Cardiac septum (tissue), 1 donor: ENCODE data around the gene CACNA2D1. TPM values are rescaled to one million over a fixed set of nuclear protein-coding genes. Genes with fewer than 3 reads are reported as not detected.

Experiments used
- DNase-seq: peaks from one replicate; pipeline ENCODE4 v3.0.0-alpha.2; 2020; ENCODE audit warnings: low spot score
- intact Hi-C: fragments of 100-400 bp; cut with DNase I; formaldehyde crosslinking; loops from one replicate; pipeline ENCODE4 v1.14.0; 2022
- total RNA-seq: library from RNA; stranded (reverse); fragmentation: NEBNext Ultra II Directional; extraction: Animal tissue kit (Norgen Biotek cat#: 25700); gene quantifications from one replicate; pipeline ENCODE4 v1.2.1, GENCODE V29; 2021
- donor health status: DM: no; HTN: no; CAD: no.

Gene CACNA2D1
- total RNA-seq, 1 donor from 2014 or later = 87.3 TPM

DNA sequence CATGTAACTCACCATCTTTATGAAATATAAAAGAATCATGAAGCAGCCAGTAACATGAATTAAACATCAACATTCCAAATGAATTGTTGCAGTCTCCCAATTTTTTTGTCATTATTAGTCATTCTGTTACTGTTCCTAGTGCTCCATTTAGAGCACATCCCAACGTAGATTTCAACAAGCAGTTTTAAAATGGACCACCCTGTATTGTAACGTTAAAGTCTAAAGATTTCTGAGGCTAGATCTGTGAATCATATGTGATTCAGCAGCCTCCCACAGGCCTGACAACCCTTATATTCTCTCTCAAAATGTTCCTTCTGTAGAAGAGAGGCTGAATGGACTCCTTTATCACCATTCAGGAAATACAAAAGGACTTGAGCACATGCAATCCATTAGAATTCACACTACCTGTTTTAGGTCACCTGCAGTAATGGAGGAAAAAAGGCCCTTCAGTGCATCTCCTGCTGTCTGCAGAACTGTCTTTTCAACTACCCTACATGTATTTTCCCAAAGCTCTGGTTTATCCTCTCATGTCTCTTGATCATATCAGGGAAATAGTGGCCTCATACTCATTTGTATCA is 81.4 kb downstream of the CACNA2D1 start:
- intact Hi-C loops = no loop called here
- DNase-seq = no peak

DNA sequence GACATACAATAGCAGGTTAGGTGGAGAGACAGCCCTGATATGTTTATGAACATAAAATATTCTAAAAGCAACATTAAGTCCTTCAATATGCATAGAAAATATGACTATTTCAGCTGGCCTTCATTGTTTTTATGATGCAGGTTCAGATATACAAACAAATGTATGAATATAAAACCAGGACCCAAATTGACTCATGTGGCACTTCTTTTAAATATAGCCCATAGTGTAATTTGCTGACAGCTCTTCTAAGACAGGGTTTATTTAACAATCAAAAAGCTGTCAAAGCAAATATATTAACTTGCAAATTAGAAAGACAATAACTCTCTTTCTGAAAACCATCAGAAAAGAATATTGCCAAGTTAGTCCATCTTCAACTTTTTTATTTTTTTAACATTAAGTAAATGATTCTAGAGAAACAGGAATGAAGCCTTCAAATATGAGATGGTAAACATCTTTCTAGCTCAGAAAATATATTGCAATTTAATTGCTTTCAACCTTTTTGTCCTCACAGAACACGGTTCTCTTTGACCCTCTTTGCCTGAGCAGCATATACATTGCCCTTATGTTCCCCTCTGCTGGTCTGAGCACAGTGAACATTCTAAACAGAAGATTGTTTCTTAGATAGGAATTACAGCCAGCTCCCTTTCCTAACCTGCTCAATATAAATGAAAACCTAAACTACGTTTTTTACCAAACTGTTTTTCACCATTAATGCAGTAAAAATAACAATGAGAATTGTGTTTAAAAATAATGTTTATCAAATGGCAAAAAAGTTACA is 82.8 kb downstream of the CACNA2D1 start:
- intact Hi-C loops = no loop called here

DNA sequence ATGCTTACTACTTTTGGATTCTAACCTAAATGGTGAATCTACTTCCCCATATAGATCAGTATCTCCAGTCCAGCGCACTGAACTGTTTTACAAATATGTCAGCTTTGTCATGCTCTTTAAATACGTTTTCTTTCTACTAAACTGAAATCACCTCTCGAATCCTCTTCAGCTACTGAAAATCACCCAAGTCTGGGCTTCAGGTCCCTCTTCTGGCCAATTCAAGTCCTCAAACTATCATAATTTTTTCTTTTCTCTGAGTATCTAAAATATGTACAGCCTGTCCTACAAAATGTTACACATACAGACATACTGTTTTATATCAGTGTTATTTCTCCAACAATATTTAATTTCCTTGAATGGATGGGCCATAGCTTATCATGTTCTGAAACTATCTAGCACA is 84.2 kb downstream of the CACNA2D1 start:
- no peak for DNase-seq
- intact Hi-C loops = no loop called here

More for the DNA sequence above, 82.8 kb downstream of the CACNA2D1 start:
- DNase-seq = no peak

DNA sequence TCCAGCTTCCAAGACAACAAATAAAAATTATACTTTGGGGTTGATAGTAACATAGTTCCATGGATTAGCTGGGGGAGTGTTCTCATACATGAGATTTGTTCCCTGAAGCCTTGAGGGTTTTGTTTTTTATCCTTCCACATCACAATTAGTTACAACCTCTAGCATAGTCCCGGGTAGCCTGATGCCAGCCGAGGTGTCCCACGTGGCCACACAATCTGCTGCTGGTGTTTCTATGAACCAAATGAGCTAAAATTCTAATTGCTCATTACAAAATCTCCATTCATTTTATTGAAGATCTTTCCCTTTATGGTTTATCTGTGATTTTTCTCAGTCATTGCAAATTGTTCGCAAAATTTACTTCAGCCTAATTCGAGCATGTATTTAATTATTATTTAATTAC is 84.7 kb downstream of the CACNA2D1 start:
- intact Hi-C loops = no loop called here
- no peak for DNase-seq

DNA sequence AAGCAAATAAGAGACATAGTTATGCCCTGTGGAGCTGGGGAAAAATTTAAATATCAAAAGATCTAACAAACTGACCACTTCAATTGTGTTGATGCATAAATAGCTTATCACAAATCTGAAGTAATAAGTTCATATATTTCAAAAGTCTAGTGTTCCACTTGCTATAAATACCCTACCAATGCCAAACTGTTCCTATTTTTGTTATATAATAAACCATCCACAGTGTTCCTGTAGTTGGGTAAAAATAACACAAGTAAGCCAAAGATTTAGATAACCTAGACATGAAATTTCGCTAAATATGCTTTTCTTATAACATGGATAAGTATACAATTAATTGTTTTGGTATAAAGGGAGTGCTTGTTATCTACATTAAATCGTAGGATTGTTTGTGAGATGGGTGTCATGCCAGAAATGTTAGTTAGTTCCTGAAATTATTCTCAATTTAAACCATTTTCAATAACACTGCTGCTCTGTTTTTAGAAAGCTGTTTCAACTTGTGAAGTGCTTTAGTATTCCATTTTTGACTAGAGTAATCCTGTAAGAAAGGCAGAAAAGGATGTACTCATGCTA is 85.5 kb downstream of the CACNA2D1 start:
- DNase-seq = no peak
- intact Hi-C loops = no loop called here

DNA sequence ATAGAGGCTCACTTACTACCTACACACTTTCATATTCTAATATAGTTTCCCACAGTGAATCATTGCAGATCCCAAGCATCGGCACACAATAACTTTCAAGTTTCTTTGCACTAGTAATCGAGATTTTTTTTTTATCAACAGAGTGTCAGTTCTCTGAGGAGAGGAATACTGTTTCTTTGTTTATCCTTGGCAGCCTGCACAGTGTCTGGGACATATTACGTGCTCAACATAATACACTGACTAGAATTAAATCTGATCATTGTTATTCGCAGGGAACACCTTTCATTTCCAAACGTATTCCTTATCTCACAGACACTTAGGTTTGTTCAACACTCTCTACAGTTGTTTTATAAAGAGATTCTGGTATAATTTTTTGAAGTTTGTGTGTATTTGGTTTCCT is 95.3 kb downstream of the CACNA2D1 start:
- DNase-seq = no peak
- intact Hi-C loops = no loop called here

DNA sequence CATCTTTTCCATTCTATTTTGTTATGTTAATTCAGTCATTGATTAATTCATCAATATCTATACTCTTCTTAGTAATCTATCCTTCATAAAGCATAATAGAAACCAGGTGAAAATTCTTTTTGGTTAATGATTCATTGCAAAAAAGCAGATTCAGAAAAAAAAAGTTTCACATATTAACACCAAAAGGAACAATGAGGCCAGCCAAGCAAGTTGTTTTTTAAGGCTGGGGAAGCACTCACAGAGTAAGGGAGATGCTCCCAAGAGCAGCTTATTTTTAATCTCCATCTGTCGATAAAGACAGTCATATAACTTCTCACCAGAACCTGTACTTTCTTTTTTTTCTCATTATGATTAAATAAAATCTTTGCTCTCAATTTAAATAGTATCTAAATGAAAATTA is 95.8 kb downstream of the CACNA2D1 start:
- intact Hi-C loops = no loop called here
- DNase-seq = no peak

DNA sequence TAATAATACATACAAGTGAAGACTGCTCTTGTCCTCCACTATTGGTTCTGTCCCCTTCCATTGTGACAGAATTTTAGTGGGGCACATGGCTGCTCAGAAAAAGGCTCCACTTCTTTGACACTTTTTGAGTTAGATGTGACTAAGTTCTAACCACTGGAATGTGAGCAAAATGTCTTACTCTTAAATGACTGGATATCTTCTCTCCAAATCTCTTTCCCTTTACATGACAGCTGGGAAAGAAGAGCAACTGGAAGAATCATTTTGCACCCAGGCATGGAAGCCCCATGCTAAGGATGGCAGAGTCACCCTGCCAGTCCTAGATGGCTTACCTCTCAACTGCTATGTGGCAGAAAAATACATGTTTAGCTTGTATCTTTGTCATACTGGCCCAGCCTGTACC is 97.7 kb downstream of the CACNA2D1 start:
- DNase-seq = no peak
- intact Hi-C loops = no loop called here

DNA sequence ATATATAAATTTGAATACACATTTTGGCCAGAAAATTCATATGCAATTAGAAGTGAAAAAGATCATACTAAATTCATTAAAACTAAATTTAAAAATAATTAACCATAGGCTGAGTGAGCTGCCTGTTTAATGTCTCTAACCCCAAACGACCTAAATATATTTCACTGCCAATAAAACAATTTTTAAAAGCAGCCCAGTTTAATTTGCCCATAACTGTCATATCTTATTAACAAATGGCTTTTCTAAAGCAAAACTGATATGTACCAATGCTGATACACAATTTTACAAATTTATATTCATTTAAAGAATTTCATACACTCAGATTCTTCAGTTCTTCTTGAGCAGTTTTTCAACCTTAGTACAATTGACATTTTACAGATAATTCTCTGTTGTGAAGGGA is 99.9 kb downstream of the CACNA2D1 start:
- intact Hi-C loops = no loop called here

DNA sequence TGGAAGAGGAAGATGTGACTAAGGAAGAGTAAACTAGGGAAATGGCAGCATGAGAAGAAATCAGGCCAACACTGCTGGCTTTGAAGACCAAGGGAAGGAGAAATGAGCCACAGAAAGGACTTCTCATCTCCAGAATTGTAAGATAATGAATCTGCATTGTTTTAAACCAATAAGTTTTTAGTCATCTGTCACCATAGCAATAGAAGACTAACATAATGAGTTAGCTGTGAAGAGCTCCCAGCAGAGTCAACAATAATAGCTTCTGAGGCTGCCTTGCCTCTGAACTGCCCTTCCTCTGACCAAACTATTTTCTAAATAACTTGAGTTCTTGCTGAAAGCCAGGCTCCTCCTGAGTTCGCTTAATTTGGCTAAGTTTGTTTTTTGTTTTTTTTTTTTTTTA is 103.6 kb downstream of the CACNA2D1 start:
- DNase-seq = no peak
- intact Hi-C loops = no loop called here

More for the DNA sequence above, 99.9 kb downstream of the CACNA2D1 start:
- no peak for DNase-seq

DNA sequence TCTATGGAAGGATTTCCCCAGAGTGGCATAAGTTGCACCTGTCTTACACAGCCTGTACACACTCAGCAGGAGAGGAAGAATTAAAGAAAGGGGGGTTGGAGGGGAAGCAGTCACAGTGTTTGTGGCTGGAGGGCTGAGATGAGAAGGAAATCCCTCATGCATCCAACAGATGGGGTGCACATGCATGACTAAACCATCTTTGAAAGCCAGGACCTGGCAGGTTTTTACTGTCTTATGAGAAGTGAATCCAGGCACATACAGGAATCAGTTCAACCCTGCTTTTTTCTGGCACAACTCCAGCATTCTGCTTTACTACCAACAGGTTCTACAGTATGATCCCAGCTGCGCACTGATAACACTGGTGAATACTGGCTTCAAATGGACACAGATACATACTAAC is 107.7 kb downstream of the CACNA2D1 start:
- intact Hi-C loops = no loop called here
- DNase-seq = no peak

DNA sequence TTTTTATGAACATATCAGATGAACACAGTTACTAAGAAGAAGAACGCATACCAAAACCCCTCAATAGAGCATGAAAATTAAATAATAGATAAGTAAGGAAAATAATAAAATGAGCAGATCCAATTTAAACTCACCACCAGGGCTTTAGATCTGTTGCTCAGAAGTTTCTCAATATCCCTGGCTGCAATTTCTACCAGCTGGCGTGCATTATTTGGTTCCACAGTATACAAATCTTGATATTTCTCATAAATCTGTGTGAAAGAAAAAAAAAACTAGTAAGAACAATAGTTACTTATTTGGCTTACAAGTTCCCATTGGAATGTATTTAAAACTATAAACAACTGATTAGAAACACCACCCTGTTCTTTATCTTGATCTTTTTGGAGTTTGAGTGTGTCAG is 108.6 kb downstream of the CACNA2D1 start:
- DNase-seq = no peak
- intact Hi-C loops = no loop called here

DNA sequence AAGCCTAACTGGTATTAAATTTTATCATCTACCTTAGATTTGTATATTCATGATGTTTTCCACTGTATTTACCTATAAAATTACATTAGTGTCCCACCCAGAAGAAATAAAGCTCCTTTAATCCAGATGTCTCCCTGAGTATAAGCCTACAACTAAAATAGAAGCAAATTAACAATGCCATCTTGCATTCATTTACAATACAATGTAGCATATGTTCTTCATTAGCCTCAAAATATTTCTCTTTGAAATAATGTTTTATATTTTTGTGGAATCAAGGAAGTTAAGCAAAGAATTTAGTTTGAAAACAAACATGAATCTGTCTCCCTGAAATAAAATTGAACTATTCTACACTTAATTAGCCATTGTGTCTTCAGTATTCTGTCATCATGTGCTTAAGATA is 112.3 kb downstream of the CACNA2D1 start:
- DNase-seq = no peak
- intact Hi-C loops = no loop called here

DNA sequence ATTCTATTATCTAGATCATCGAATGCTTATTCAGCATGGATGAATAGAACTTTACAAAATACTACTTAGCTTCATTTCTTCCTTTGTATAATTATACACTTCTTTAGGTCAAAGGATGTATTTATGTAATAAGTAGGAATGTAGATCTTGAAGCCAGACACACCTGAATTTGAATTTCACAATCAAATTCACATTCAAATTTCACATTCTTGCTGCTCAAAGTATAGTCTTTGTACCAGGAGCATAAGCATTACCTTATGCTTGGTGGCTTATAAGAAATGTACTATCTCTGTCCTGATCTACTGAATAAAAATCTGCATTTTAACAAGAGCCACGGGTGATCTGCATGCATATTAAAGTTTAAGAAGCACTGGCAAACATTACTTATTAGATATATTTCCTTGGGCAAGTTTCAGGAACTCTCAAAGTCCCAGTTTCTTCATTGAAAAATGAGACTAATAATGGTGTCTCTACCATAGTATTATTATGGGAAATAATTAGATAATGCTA is 112.8 kb downstream of the CACNA2D1 start:
- intact Hi-C loops = no loop called here
- DNase-seq = no peak

DNA sequence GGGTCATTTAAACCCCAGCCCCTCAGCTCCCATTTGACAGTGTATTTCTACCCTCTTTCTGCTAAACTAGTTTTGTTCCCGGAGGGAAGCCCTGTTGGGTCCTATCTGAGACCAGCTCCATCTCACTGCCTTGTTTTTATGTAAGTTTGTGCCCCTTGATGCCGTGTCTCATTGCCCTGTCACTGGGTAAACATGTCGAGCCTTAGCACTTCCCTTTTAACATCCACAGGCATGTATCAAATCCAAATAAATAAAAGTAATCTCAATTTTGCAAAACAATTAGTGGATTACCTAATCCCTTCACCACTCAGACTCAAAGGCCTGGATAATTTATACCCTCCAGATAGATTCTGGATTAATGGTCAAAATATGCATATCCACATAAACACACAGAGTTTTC is 115.7 kb downstream of the CACNA2D1 start:
- DNase-seq = no peak

DNA sequence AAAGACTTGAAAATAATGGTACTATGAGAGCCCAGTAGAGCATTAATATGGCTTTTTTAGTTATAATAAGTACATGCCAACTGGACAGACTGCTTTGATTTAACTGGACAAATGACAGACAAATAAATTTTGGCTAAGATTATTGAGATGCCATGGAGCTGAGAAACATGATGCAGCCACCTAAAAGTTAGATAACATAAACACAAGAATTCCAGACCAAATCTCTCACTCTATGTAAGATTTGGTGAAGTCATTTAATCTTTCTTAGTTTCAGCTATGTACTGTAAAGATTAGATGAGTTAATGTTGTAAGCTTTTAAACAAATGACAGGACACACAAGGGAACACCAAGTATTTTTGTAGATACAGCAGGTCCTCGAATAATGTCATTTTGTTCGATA is 118.2 kb downstream of the CACNA2D1 start:
- intact Hi-C loops = no loop called here
- DNase-seq = no peak

More for the DNA sequence above, 115.7 kb downstream of the CACNA2D1 start:
- intact Hi-C loops = no loop called here

DNA sequence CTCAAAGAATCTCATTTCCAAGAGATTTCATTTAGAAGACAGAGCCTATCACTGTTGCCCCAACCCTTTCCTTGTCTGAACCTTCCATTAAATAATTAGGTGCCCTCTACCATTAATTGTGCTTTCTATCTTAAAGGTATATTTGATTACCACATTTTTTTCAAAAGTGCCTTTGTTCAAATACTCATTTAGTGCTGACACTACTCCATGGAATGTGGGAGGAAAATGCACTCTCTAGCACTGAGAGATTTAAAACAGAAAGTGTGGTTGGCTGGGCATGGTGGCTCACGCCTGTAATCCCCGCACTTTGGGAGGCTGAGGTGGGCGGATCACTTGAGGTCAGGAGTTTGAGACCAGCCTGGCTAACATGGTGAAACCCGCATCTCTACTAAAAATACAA is 119.8 kb downstream of the CACNA2D1 start:
- intact Hi-C loops = no loop called here
- DNase-seq = no peak

DNA sequence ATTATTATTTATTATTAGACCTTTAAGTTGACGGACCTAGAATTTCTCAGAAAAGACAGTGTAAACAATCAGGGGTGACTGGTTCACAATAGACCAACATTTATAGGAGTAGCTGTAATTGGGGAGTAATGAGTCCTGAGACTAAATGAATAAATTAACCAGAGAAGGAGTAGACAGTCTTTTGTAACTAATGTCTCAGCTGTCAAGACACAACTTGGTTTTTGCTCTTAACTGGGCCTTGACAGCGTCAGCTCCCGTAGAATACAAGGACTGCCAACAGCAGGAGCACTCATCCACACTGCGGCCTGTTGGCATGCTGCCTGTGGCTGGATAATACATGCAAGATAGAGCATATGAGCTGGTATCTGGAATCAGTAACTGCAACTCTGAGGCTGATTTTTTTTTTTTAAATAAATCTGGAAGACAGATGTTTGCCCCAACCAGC is 123.9 kb downstream of the CACNA2D1 start:
- DNase-seq = peak; percentile 89
- intact Hi-C loops = no loop called here

DNA sequence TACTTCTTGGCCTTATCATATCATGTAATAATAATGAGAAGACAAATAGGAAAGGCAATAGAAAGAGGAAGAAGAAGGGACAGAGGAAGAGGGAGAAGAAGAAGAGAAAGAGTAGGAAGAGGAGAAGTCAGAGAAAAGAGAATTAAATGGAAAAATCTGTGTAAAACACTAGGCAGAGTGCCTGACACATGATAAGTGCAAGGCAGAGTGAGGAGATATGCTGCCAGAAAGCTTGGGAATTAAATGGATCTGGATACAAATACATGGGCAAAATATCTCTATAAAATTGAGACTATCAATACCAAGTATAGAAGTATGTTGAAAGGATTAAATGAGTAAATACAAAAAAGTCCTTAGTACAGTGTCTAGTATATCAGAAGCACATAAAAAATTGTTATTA is 124.8 kb downstream of the CACNA2D1 start:
- no peak for DNase-seq
- intact Hi-C loops = no loop called here

DNA sequence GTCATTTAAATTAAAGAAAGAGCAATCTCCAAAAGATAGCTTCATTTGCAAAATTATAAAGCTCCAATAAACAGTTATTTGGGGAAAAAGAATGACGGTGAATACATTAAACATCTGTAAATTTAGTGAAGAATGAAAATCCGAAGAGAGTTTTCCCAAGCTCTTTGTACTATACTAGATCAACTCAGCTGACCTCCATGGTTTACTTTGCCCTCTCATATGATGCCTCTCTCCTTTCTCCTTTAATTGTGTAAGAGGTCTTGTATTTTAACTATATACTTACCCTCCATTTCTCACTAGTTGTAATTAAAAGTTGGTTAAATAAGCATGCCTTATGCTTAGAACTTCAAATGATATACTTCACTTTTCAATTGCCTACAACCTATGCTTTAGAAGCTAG is 125.8 kb downstream of the CACNA2D1 start:
- intact Hi-C loops = no loop called here
- no peak for DNase-seq

DNA sequence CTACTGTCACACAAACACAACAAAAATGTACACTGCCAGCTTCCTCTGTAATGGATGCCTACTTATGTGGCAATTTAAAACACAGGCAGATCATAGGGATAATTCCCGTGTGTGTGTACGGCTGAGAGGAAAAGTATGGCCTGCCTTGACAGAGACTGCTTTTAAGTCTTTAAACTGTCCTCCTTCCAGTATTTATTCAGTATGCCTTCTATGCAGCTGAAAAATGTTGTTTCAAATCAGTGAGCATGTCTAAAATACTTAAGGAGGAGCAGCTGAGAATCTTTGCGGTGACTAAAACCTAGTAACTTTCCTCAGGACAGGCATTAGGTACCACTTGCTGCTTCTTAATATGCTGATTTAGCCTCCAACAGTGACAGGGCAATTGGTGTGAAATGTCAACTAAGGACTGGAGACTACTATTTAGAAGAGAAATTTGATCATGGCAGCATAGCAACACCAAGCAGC is 126.3 kb downstream of the CACNA2D1 start:
- intact Hi-C loops = no loop called here
- no peak for DNase-seq
